Measurements from ENCODE around the gene BLTP2. TPM values are rescaled to one million over a fixed set of nuclear protein-coding genes. Genes with fewer than 3 reads are reported as not detected.

BLTP2 gene
- total RNA-seq, 2 experiments from 2014 or later = 127 to 133 TPM

DNA sequence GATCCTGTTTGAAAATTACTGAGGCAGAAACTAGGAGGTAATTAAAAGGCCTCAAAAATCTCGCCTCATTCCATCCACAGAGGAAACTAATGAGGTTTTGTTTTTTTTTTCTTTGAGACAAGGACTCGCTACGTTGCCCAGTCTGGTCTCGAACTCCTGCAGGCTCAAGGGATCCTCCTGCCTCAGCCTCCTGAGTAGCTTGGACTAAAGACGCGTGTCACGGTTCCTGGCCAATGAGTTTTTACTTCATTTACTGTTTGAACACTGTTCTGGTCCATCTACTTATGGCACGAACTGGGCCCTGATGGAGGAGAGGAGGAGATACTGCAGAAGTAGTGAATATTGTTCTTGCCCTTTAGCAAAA is 600 bp upstream of the BLTP2 start:
- ChIA-PET CTCF (interaction anchor here (0.6 to 8.0 kb wide), 15 partner anchors 12 to 308 kb away, joined by 3 to 94 read pairs (median 4); partner anchors contain the start of genes PROCA1, RPL23A, RSKR and SDF2), POLR2A (interaction anchor here (0.7 to 4.3 kb wide), 13 partner anchors 11 to 166 kb away, joined by 3 to 32 read pairs (median 3); partner anchors contain the start of genes NEK8, PIGS, PROCA1 and RPL23A)
- H3K27me3 Mint-ChIP-seq = no peaks in the 10 kb centered on the region
- peak overlapping the region; percentile 83 for H3K4me3 Mint-ChIP-seq
- peak overlapping the region; percentile 86 for H3K27ac Mint-ChIP-seq
- H3K4me1 Mint-ChIP-seq (ENCODE audit: low read depth) = peaks cover 37% of the 10 kb centered on the region
- intact Hi-C loops (cut with micrococcal nuclease) = loop anchor here (1.0 to 10.0 kb wide), 8 partner anchors 17 to 469 kb away; partner anchors contain the start of genes DHRS13, NEK8, PHF12 and PROCA1
- no peaks in the 10 kb centered on the region for H3K9me3 Mint-ChIP-seq
- peak; percentile 28 for DNase-seq
- peaks cover 30% of the 10 kb centered on the region for H3K36me3 Mint-ChIP-seq

DNA sequence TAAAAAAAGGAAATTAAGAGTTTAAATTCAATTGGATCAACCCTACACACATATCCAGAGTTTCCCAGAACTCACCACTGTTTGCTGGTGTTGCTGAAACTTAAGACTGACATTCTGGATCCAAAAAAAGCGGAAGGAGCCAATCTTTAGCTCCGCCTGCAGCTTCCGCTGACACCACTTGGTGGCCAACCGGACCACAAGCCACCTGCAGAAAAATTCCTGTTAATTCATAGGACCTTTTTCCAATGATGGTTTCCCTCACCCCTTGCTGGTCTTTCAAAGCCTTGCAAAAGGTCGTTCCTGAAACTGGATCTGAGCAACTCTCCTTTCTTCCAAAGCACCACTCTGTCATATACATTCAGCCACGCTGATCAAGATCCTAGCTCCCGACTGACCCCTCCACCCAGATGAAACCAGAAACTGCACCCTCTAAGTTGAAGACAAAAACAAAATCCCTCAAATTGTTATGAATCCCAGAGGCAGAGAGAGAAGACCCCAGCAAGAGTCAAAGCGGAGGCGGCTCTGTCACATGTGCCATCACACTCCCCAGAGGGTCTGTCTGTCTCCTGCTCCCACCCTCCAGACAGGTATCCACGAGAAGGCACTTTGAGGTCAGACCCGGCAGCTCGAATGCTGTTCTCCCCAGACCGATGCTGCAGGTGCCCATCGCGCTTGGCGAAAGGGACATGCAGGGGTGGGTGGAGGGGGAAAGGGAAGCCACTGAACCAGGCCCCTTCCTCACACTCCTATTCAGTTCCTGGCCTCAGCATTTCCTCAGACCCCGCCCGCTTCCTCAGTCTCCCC is 773 bp downstream of the BLTP2 start:
- Mint-ChIP-seq H3K9me3 (no peaks in the 10 kb centered on the region), H3K4me1 (ENCODE audit: low read depth) (peaks cover 42% of the 10 kb centered on the region), H3K4me3 (peak overlapping the region; percentile 83), H3K27me3 (no peaks in the 10 kb centered on the region), H3K27ac (peak overlapping the region; percentile 86), H3K36me3 (peaks cover 40% of the 10 kb centered on the region)
- POLR2A ChIA-PET = interaction anchor here (1.0 to 4.3 kb wide), 11 partner anchors 18 to 286 kb away, joined by 3 to 32 read pairs (median 6); partner anchors contain the start of genes PIGS, PROCA1, RPL23A and SDF2
- DNase-seq = peak; percentile 53
- intact Hi-C loops (cut with micrococcal nuclease) = loop anchor here (2.0 to 10.0 kb wide), 5 partner anchors 33 to 471 kb away; partner anchors contain the start of genes DHRS13, PHF12 and PROCA1
- CTCF ChIA-PET = interaction anchor here (0.6 to 8.0 kb wide), 24 partner anchors 9 to 473 kb away, joined by 3 to 94 read pairs (median 4); partner anchors contain the start of genes PROCA1, RPL23A, RSKR and SDF2

DNA sequence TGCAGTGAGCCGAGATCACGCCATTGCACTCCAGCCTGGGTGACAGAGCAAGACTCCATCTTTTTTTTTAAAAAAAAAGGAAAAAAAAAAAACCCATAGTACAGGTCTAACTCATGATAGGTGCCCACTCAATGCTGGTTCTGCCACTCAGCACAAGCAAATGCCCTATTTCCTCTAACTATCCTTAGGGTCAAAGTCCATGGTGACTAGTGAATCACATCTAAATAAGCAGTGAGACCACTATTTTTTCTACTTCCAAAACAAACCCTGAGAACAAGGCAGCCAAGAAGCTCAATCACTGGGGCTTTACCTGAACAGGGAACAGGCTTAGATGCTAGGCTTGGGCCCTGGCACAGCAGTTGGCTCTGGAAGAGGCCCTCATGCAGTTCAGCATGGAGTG is 3.4 kb downstream of the BLTP2 start:
- H3K4me1 Mint-ChIP-seq (ENCODE audit: low read depth) = peaks cover 38% of the 10 kb centered on the region

DNA sequence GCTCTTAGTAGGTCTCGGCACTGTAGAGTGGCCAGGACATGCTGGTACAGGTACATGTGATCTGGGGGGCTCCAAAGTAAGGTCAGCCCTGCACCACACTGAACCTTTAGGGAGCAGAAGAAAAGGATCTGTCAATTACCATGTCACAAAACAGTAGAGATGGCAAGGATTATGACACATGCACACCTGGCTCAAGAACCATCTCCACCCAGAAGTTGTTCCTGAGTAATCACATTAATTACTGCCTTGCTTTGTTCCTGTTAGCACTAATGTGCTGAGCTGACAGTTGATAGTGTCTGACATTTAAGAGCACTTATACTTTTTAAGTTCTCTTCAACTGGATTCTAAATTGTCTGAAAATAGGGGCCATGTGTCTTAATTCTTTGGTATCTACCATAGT is 9.5 kb downstream of the BLTP2 start:
- CTCF ChIA-PET = interaction anchor here (2.4 to 2.5 kb wide), 2 partner anchors 9 to 12 kb away, joined by 8 to 10 read pairs; partner anchors contain the start of gene BLTP2
- no peaks in the 10 kb centered on the region for H3K27me3 Mint-ChIP-seq
- peaks cover 82% of the 10 kb centered on the region for H3K36me3 Mint-ChIP-seq
- no peak for DNase-seq
- no peak overlapping the region for H3K4me3 Mint-ChIP-seq
- peaks cover 16% of the 10 kb centered on the region for H3K4me1 Mint-ChIP-seq (ENCODE audit: low read depth)
- intact Hi-C loops (cut with micrococcal nuclease) = no loop called here
- POLR2A ChIA-PET = interaction anchor here (0.9 to 1.1 kb wide), 2 partner anchors 25 to 26 kb away, joined by 3 read pairs; partner anchors contain the start of genes SDF2 and SUPT6H
- H3K9me3 Mint-ChIP-seq = no peaks in the 10 kb centered on the region
- no peak overlapping the region for H3K27ac Mint-ChIP-seq

More for the DNA sequence above, 3.4 kb downstream of the BLTP2 start:
- no peak for DNase-seq
- Mint-ChIP-seq H3K27me3 (no peaks in the 10 kb centered on the region), H3K36me3 (peaks cover 60% of the 10 kb centered on the region), H3K27ac (no peak overlapping the region), H3K9me3 (no peaks in the 10 kb centered on the region), H3K4me3 (no peak overlapping the region)
- intact Hi-C loops (cut with micrococcal nuclease) = loop anchor here (10.0 kb wide), 2 partner anchors 263 to 473 kb away; partner anchors contain the start of gene DHRS13
- POLR2A ChIA-PET = no interaction called here
- CTCF ChIA-PET = no interaction called here

DNA sequence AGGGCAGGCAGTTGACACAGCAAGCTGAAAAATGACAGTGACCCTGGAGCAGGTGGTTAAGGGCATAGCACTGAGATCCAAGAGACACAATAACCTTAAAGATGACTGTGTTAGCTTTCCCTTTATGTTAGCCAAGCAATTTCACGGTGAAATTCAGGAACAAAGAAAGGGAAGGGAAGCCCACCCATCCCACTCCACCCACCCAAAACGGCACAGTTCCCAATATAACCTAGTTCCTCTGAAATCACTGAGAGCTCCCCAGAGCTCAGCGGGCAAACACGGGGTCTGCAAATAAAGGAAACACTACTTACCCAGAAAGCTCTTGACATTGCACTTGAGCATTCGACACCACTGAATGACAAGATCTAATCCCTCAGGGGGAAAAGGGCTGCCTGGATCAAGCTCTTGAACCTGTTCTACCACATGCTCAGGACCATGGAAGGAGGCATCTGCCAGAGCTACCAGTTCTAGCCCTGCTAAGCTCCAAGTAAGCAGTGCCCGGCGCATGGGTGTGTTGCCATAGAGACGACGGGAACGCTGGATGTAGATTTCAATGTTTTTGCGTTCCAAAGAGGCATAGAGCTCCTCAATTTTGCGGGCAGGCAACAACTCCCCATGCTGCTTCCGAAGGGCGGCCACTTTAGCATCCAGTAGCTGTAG is 10.6 kb downstream of the BLTP2 start:
- no peaks in the 10 kb centered on the region for H3K9me3 Mint-ChIP-seq
- H3K4me1 Mint-ChIP-seq (ENCODE audit: low read depth) = peaks cover 12% of the 10 kb centered on the region
- H3K36me3 Mint-ChIP-seq = peaks cover 75% of the 10 kb centered on the region
- H3K27ac Mint-ChIP-seq = no peak overlapping the region
- no peak overlapping the region for H3K4me3 Mint-ChIP-seq
- H3K27me3 Mint-ChIP-seq = no peaks in the 10 kb centered on the region
- DNase-seq = no peak
- ChIA-PET POLR2A (interaction anchor here (0.6 to 1.1 kb wide), 3 partner anchors 15 to 26 kb away, joined by 3 read pairs; no protein-coding TSS in a partner anchor), CTCF (interaction anchor here (0.6 to 2.4 kb wide), 3 partner anchors 10 to 21 kb away, joined by 3 to 10 read pairs (median 5); partner anchors contain the start of genes BLTP2 and RSKR)
- intact Hi-C loops (cut with micrococcal nuclease) = no loop called here

DNA sequence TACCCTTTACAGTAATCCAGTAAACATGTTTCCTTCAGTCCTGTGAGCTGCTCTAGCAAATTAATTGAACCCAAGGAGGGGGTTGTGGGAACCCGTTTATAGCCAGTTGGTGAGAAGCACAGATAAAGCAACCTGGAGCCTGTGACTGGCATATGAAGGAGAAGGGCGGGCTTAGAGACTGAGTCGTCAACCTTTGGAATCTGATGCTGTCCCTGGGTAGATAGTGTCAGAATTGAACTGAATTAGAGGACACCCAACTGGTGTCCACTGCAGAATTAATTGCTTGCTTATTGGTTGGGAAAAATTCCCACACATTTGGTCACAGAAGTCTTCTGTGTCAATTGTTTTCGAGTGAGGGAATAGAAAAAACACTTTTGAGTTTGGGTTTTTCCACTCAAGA is 18.1 kb downstream of the BLTP2 start:
- Mint-ChIP-seq H3K4me1 (ENCODE audit: low read depth) (peaks cover 16% of the 10 kb centered on the region), H3K27me3 (no peaks in the 10 kb centered on the region), H3K27ac (no peak overlapping the region), H3K4me3 (no peak overlapping the region), H3K9me3 (no peaks in the 10 kb centered on the region), H3K36me3 (peaks cover 35% of the 10 kb centered on the region)
- ChIA-PET POLR2A (no interaction called here), CTCF (no interaction called here)
- no peak for DNase-seq
- intact Hi-C loops (cut with micrococcal nuclease) = no loop called here

DNA sequence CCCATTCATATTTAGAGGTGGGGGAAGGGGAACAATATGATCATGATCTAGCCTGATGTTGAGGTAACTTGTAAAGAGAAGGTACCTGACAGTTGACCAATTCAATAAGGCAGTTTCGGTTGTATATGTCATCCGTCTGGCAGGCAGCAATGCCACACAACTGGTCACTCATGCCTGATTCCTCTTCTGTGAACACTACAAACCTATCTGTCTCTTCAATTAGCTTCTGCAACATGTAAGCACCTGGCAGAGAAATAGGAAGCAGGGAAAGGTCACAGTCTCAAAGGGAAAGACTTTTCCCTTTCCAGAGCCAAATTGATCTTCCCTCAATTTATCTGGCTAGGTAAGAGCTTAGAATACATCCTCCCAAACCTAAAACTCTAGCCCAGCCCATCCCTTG is 20.8 kb downstream of the BLTP2 start:
- ChIA-PET POLR2A (no interaction called here), CTCF (interaction anchor here (1.0 kb wide), 1 partner anchor 23 kb away, joined by 5 read pairs; no protein-coding TSS in a partner anchor)
- peaks cover 44% of the 10 kb centered on the region for H3K36me3 Mint-ChIP-seq
- peaks cover 16% of the 10 kb centered on the region for H3K4me1 Mint-ChIP-seq (ENCODE audit: low read depth)
- H3K27me3 Mint-ChIP-seq = no peaks in the 10 kb centered on the region
- DNase-seq = no peak
- H3K9me3 Mint-ChIP-seq = no peaks in the 10 kb centered on the region
- no peak overlapping the region for H3K27ac Mint-ChIP-seq
- intact Hi-C loops (cut with micrococcal nuclease) = no loop called here
- H3K4me3 Mint-ChIP-seq = no peak overlapping the region

DNA sequence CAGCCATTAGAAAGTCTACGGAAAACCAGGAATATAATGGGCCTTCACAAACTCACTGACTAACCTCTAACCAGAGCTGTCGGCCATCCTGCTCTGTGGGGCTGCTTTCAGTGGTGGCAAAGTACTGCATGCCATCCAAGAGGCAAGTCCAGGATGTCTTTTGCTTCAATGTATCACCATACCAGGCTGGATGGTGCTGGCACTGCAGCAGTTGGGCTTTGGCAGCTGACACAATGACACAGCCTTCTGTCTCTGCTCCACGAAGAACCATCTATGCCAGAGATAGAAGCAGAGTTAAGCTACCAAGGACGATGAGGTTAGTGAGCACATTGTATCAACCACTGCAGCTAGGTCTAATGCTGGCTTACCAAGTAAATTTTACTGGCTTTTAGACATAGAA is 21.3 kb downstream of the BLTP2 start:
- ChIA-PET POLR2A (no interaction called here), CTCF (interaction anchor here (1.0 kb wide), 1 partner anchor 23 kb away, joined by 5 read pairs; no protein-coding TSS in a partner anchor)
- DNase-seq = no peak
- Mint-ChIP-seq H3K27me3 (no peaks in the 10 kb centered on the region), H3K27ac (no peak overlapping the region), H3K9me3 (no peaks in the 10 kb centered on the region), H3K4me3 (no peak overlapping the region), H3K36me3 (peaks cover 47% of the 10 kb centered on the region), H3K4me1 (ENCODE audit: low read depth) (peaks cover 16% of the 10 kb centered on the region)
- intact Hi-C loops (cut with micrococcal nuclease) = no loop called here

DNA sequence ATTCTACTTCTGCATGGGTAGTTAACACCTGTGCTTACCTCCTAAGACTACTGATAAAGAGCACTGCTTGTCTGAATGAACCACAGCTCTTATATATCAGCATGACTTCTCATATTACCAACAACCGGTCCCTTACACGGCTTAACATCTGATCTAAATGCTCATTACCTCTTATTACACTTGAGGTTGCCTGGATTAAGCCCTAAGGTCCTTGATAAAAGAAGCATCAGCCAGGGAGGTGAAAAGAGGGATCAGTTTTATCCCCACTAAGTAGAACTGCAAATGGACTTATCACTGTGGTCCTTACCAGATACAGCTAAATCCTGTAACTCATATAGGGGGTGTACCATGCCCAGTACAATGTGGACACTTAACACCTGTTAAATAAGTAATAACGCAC is 22.8 kb downstream of the BLTP2 start:
- H3K27ac Mint-ChIP-seq = no peak overlapping the region
- no peaks in the 10 kb centered on the region for H3K9me3 Mint-ChIP-seq
- ChIA-PET CTCF (no interaction called here), POLR2A (interaction anchor here (0.8 kb wide), 1 partner anchor 11 kb away, joined by 3 read pairs; no protein-coding TSS in a partner anchor)
- intact Hi-C loops (cut with micrococcal nuclease) = no loop called here
- H3K4me1 Mint-ChIP-seq (ENCODE audit: low read depth) = peaks cover 13% of the 10 kb centered on the region
- H3K36me3 Mint-ChIP-seq = peaks cover 47% of the 10 kb centered on the region
- no peaks in the 10 kb centered on the region for H3K27me3 Mint-ChIP-seq
- no peak for DNase-seq
- H3K4me3 Mint-ChIP-seq = no peak overlapping the region

DNA sequence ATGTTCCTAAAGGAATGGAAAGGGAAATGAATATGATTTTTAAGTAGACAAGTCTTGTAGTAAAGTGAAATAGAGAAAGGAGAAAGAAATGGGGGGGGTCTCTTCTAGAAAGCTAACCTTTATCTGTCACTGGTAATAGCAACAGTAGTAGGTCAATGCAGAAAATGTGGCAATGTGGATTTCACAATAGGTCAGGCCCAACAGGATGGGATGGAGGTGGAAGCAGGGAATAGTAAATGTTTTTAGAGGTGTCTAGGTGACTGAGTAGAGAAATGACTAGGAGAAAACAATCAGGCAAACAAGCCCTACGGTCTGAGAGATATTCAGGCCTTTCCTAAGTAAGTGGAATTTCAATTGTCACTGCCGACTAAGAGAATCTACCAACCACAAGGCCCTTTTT is 24.9 kb downstream of the BLTP2 start:
- POLR2A ChIA-PET = interaction anchor here (0.9 kb wide), 1 partner anchor 15 kb away, joined by 3 read pairs; no protein-coding TSS in a partner anchor
- H3K36me3 Mint-ChIP-seq = peaks cover 49% of the 10 kb centered on the region
- H3K27me3 Mint-ChIP-seq = no peaks in the 10 kb centered on the region
- intact Hi-C loops (cut with micrococcal nuclease) = no loop called here
- no peak overlapping the region for H3K4me3 Mint-ChIP-seq
- no peak overlapping the region for H3K27ac Mint-ChIP-seq
- no peaks in the 10 kb centered on the region for H3K4me1 Mint-ChIP-seq (ENCODE audit: low read depth)
- CTCF ChIA-PET = interaction anchor here (1.0 to 1.5 kb wide), 2 partner anchors 24 to 72 kb away, joined by 3 to 6 read pairs; no protein-coding TSS in a partner anchor
- DNase-seq = no peak
- H3K9me3 Mint-ChIP-seq = no peaks in the 10 kb centered on the region

DNA sequence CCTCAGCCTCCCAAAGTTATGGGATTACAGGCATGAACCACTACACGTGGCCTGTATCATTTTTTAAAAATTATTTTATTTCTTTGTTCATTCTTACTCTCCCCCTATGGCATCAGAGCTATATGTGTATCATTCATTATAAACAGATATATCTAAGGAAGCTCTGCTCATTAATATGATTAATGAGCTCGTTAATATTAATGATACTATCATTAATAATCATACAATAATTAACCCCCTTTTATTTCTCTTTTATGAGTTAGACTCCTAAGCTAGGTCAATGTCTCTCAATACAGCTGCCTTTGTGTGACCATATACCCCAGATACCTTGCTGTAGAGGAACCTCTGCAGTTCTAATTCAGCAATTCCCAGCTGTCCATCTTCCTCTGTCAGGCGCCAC is 26.5 kb downstream of the BLTP2 start:
- H3K27ac Mint-ChIP-seq = no peak overlapping the region
- H3K4me3 Mint-ChIP-seq = no peak overlapping the region
- CTCF ChIA-PET = interaction anchor here (0.9 to 1.6 kb wide), 4 partner anchors 26 to 123 kb away, joined by 3 to 6 read pairs (median 4); no protein-coding TSS in a partner anchor
- H3K27me3 Mint-ChIP-seq = no peaks in the 10 kb centered on the region
- H3K9me3 Mint-ChIP-seq = no peaks in the 10 kb centered on the region
- no peak for DNase-seq
- H3K4me1 Mint-ChIP-seq (ENCODE audit: low read depth) = peaks cover 5% of the 10 kb centered on the region
- POLR2A ChIA-PET = interaction anchor here (0.8 kb wide), 1 partner anchor 19 kb away, joined by 3 read pairs; no protein-coding TSS in a partner anchor
- peaks cover 56% of the 10 kb centered on the region for H3K36me3 Mint-ChIP-seq
- intact Hi-C loops (cut with micrococcal nuclease) = no loop called here

Measured in activated CD4-positive, alpha-beta memory T cell treated with anti-CD3 and anti-CD28 coated beads for 36 hours (primary cell).